Measurements from ENCODE around the gene GRM7.

DNA sequence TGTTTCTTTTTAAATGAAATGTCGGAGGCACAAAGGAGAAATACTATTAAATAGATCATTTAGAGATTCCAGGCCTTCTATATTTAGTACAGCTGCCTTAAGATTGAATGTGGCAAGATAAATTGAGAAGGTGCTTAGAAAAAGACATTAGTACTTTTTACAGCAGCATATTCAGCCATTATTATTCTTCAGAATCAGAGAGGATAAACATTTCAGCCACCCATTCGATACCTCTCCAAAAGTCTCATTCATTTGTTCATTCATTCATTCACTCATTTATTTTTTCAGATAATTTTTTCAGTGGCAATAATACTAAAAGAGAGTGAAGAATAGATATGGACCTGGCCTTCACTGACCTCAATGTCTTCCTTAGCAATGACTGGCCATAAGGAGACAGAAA lies 347.0 kb downstream of the GRM7 start:
- no peak for TF ChIP-seq EGR1 (IDR thresholded peaks at IDR 0.05; ENCODE audit: low read depth in 2 of 2)
- no peak for TF ChIP-seq YY1 (IDR thresholded peaks at IDR 0.05)

All from liver (tissue), 2 donors.